HEK293 (cell line): ENCODE results near the gene CAPN1.

Experiments
- TRIM28 ChIP-seq: IDR thresholded peaks from 2 replicates; pipeline ENCODE4 v1.6.1; 2011; ENCODE audit warnings: low read length, control low read depth, borderline replicate concordance
- YY1 ChIP-seq: fragments of 450-650 bp; formaldehyde crosslinking; IDR thresholded peaks from 2 replicates; pipeline ENCODE4 v1.5.1; 2018; ENCODE audit warnings: missing biosample characterization, missing genetic modification characterization
- ZNF658 ChIP-seq: fragments of 450-650 bp; formaldehyde crosslinking; IDR thresholded peaks from 2 replicates; pipeline ENCODE4; 2016; ENCODE audit warnings: missing biosample characterization, missing genetic modification characterization
- ZNF670 ChIP-seq: fragments of 450-650 bp; formaldehyde crosslinking; IDR thresholded peaks from 2 replicates; pipeline ENCODE4 v1.5.1; 2016; ENCODE audit warnings: missing biosample characterization, missing genetic modification characterization, low read depth
- TF ChIP-seq, protein P1 (sequence below): fragments of 450-650 bp; formaldehyde crosslinking; IDR thresholded peaks from 2 replicates; pipeline ENCODE4 v1.5.1; 2016; ENCODE audit warnings: missing biosample characterization, missing genetic modification characterization

- TF ChIP-seq, protein P1, sequence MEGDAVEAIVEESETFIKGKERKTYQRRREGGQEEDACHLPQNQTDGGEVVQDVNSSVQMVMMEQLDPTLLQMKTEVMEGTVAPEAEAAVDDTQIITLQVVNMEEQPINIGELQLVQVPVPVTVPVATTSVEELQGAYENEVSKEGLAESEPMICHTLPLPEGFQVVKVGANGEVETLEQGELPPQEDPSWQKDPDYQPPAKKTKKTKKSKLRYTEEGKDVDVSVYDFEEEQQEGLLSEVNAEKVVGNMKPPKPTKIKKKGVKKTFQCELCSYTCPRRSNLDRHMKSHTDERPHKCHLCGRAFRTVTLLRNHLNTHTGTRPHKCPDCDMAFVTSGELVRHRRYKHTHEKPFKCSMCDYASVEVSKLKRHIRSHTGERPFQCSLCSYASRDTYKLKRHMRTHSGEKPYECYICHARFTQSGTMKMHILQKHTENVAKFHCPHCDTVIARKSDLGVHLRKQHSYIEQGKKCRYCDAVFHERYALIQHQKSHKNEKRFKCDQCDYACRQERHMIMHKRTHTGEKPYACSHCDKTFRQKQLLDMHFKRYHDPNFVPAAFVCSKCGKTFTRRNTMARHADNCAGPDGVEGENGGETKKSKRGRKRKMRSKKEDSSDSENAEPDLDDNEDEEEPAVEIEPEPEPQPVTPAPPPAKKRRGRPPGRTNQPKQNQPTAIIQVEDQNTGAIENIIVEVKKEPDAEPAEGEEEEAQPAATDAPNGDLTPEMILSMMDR (tag by site-specific recombination): no peak
- TF ChIP-seq ZNF670 (tag by site-specific recombination) (no peak), TRIM28 (no peak), YY1 (tag by site-specific recombination) (no peak), ZNF658 (tag by site-specific recombination) (no peak)
These were observed 41.3 kb downstream of the CAPN1 start for GRCh38 chr11:65223011-65223410.
